ENCODE results near the gene NKG7.
A peak's percentile ranks its signal among the peaks of the same experiment; 100 is the strongest.
"Not testable (repeated sequence)": the region's sequence is repeated elsewhere in the genome, so short reads cannot be mapped to it uniquely, and the experiment has no call there.

The NKG7 gene

GRCh38 chr19:51418707-51419106 is 46.3 kb upstream of the NKG7 start:
- Histone ChIP-seq H4K20me1 (ENCODE audit: insufficient read depth, low read length) (no peaks in the 10 kb centered on the region), H3K9me2 (ENCODE audit: low read depth, low read length) (no peaks in the 10 kb centered on the region), H3K9ac (ENCODE audit: low read length) (no peak overlapping the region), H3K4me2 (ENCODE audit: low read length) (no peak overlapping the region), H3F3A (ENCODE audit: insufficient read depth, low read length) (no peaks in the 10 kb centered on the region), H3K36me3 (ENCODE audit: insufficient read depth, low read length) (peaks cover 10% of the 10 kb centered on the region; the same call in 1 of the 2 replicates), H3K27ac (ENCODE audit: low read depth, low read length, poor library complexity, severe bottlenecking) (no peak overlapping the region), H3K79me2 (ENCODE audit: insufficient read depth, low read length) (no peaks in the 10 kb centered on the region), H3K4me1 (ENCODE audit: insufficient read depth, low read length, severe bottlenecking) (peaks cover 23% of the 10 kb centered on the region), H3K9me3 (ENCODE audit: low read length) (no peaks in the 10 kb centered on the region), H3K4me3 (ENCODE audit: low read depth, low read length, poor library complexity, severe bottlenecking) (no peak overlapping the region), H3K27me3 (ENCODE audit: insufficient read depth, low read length) (no peaks in the 10 kb centered on the region), H2AFZ (ENCODE audit: low read length) (no peak overlapping the region)
- no peak for TF ChIP-seq EZH2 (IDR thresholded peaks at IDR 0.05; ENCODE audit: borderline replicate concordance, low read length)
- no peak for TF ChIP-seq CTCF (IDR thresholded peaks at IDR 0.05; ENCODE audit: low read length)

GRCh38 chr19:51417810-51418157 is 45.3 kb upstream of the NKG7 start:
- Histone ChIP-seq H3K4me3 (ENCODE audit: low read depth, low read length, poor library complexity, severe bottlenecking) (peak overlapping the region; percentile 84), H3K4me2 (ENCODE audit: low read length) (peak overlapping the region; percentile 93), H3K36me3 (ENCODE audit: insufficient read depth, low read length) (peaks cover 17% of the 10 kb centered on the region; the same call in 1 of the 2 replicates), H2AFZ (ENCODE audit: low read length) (no peak overlapping the region), H3K27me3 (ENCODE audit: insufficient read depth, low read length) (no peaks in the 10 kb centered on the region), H3K9me2 (ENCODE audit: low read depth, low read length) (no peaks in the 10 kb centered on the region), H3F3A (ENCODE audit: insufficient read depth, low read length) (no peaks in the 10 kb centered on the region), H3K4me1 (ENCODE audit: insufficient read depth, low read length, severe bottlenecking) (peaks cover 23% of the 10 kb centered on the region), H4K20me1 (ENCODE audit: insufficient read depth, low read length) (no peaks in the 10 kb centered on the region), H3K79me2 (ENCODE audit: insufficient read depth, low read length) (no peaks in the 10 kb centered on the region), H3K27ac (ENCODE audit: low read depth, low read length, poor library complexity, severe bottlenecking) (peak overlapping the region; percentile 76), H3K9me3 (ENCODE audit: low read length) (no peaks in the 10 kb centered on the region), H3K9ac (ENCODE audit: low read length) (peak overlapping the region; percentile 86)
- TF ChIP-seq CTCF (IDR thresholded peaks at IDR 0.05; ENCODE audit: low read length), result no peak
- TF ChIP-seq EZH2 (IDR thresholded peaks at IDR 0.05; ENCODE audit: borderline replicate concordance, low read length), result no peak

GRCh38 chr19:51417107-51417809 is 44.8 kb upstream of the NKG7 start, which contains the start of gene SIGLEC10:
TSS of gene SIGLEC10 (minus strand) at chr19:51417642. CDS start at chr19:51417581, 61 bp downstream.
- H3K4me1 ChIP-seq (ENCODE audit: insufficient read depth, low read length, severe bottlenecking), result peaks cover 23% of the 10 kb centered on the region
- peak within 1 kb of the TSS; percentile 86 for H3K9ac ChIP-seq (ENCODE audit: low read length)
- TF ChIP-seq EZH2 (IDR thresholded peaks at IDR 0.05; ENCODE audit: borderline replicate concordance, low read length) (no peak), CTCF (IDR thresholded peaks at IDR 0.05; ENCODE audit: low read length) (peak; percentile 9; the same call in 1 of the 2 replicates)
- H3K4me3 ChIP-seq (ENCODE audit: low read depth, low read length, poor library complexity, severe bottlenecking), result peak within 1 kb of the TSS; percentile 84
- no peaks in the 10 kb centered on the region for H3K27me3 ChIP-seq (ENCODE audit: insufficient read depth, low read length)
- H3K4me2 ChIP-seq (ENCODE audit: low read length), result peak within 1 kb of the TSS; percentile 93
- no peaks in the 10 kb centered on the region for H3F3A ChIP-seq (ENCODE audit: insufficient read depth, low read length)
- peaks cover 17% of the 10 kb centered on the region; the same call in 1 of the 2 replicates for H3K36me3 ChIP-seq (ENCODE audit: insufficient read depth, low read length)
- no peaks in the 10 kb centered on the region for H3K9me3 ChIP-seq (ENCODE audit: low read length)
- H3K9me2 ChIP-seq (ENCODE audit: low read depth, low read length), result no peaks in the 10 kb centered on the region
- no peaks in the 10 kb centered on the region for H4K20me1 ChIP-seq (ENCODE audit: insufficient read depth, low read length)
- no peaks in the 10 kb centered on the region for H3K79me2 ChIP-seq (ENCODE audit: insufficient read depth, low read length)
- H3K27ac ChIP-seq (ENCODE audit: low read depth, low read length, poor library complexity, severe bottlenecking), result peak within 1 kb of the TSS; percentile 76
- H2AFZ ChIP-seq (ENCODE audit: low read length), result peak within 1 kb of the TSS; percentile 83; the same call in 1 of the 2 replicates

- not testable (repeated sequence) for H2AFZ ChIP-seq (ENCODE audit: low read length); H3K9me3 ChIP-seq (ENCODE audit: low read length); H3K79me2 ChIP-seq (ENCODE audit: insufficient read depth, low read length); H3K27me3 ChIP-seq (ENCODE audit: insufficient read depth, low read length); H4K20me1 ChIP-seq (ENCODE audit: insufficient read depth, low read length); H3F3A ChIP-seq (ENCODE audit: insufficient read depth, low read length); H3K9me2 ChIP-seq (ENCODE audit: low read depth, low read length); H3K27ac ChIP-seq (ENCODE audit: low read depth, low read length, poor library complexity, severe bottlenecking)
- peak overlapping the region; percentile 93 for H3K4me2 ChIP-seq (ENCODE audit: low read length)
- peaks cover 17% of the 10 kb centered on the region; the same call in 1 of the 2 replicates for H3K36me3 ChIP-seq (ENCODE audit: insufficient read depth, low read length)
- H3K9ac ChIP-seq (ENCODE audit: low read length), result peak overlapping the region; percentile 86; the same call in 1 of the 2 replicates
- peaks cover 23% of the 10 kb centered on the region for H3K4me1 ChIP-seq (ENCODE audit: insufficient read depth, low read length, severe bottlenecking)
- H3K4me3 ChIP-seq (ENCODE audit: low read depth, low read length, poor library complexity, severe bottlenecking), result peak overlapping the region; percentile 84
Observed at GRCh38 chr19:51416422-51416821, 44.0 kb upstream of the NKG7 start.

All from OCI-LY1 (cell line).